Gastrocnemius medialis (tissue), 4 donors: ENCODE data around the gene NADSYN1.

Experiments
- POLR2A ChIP-seq, 2 donors: fragments of 450-650 bp; IDR thresholded peaks; one replicate each; pipeline ENCODE4 v1.6.1; 2017; ENCODE audit warnings: antibody characterized with exemption in 2 of 2, mild to moderate bottlenecking in 2 of 2, moderate library complexity in 2 of 2
- TF ChIP-seq, protein P1 (sequence below), 5 experiments: fragments of 450-650 bp in 3 of 5; fragments of 200-600 bp in 2 of 5; sonication (generic) in 2 of 5; IDR thresholded peaks in 4 of 5; conservative IDR thresholded peaks in 1 of 5; 1 replicate in 4 of 5; 2 replicates in 1 of 5; pipeline ENCODE4 v1.5.1; 2016 to 2019; ENCODE audit warnings: antibody characterized with exemption in 5 of 5, mild to moderate bottlenecking in 3 of 5, moderate library complexity in 3 of 5

DNA sequence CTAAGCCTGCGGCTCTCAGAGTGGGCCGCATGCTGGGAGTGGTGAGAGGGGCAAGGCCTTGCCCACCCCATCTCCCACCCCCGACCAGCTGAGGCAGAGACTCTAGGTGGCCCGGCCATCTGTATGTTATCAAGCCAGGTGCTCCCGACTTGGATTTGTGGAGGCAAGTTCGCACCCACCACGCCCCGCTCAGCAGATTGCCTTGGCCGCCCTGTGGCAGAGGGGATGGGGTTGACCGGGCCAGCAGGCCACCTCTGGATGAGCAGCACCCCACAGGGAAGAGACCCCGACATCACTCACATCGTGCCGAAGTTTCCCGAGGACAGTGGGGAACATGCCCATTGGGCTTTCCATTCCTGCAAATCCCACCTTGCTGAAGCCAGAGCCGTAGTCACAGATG, 45.6 kb upstream of the NADSYN1 start:
- TF ChIP-seq, protein P1, sequence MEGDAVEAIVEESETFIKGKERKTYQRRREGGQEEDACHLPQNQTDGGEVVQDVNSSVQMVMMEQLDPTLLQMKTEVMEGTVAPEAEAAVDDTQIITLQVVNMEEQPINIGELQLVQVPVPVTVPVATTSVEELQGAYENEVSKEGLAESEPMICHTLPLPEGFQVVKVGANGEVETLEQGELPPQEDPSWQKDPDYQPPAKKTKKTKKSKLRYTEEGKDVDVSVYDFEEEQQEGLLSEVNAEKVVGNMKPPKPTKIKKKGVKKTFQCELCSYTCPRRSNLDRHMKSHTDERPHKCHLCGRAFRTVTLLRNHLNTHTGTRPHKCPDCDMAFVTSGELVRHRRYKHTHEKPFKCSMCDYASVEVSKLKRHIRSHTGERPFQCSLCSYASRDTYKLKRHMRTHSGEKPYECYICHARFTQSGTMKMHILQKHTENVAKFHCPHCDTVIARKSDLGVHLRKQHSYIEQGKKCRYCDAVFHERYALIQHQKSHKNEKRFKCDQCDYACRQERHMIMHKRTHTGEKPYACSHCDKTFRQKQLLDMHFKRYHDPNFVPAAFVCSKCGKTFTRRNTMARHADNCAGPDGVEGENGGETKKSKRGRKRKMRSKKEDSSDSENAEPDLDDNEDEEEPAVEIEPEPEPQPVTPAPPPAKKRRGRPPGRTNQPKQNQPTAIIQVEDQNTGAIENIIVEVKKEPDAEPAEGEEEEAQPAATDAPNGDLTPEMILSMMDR (IDR thresholded peaks at IDR 0.05 in 4 of 5, conservative IDR thresholded peaks at IDR 0.05 in 1 of 5): no peak
- TF ChIP-seq POLR2A (IDR thresholded peaks at IDR 0.05): no peak
